Measurements from ENCODE around the gene RRM2. TPM values are rescaled to one million over a fixed set of nuclear protein-coding genes. Genes with fewer than 3 reads are reported as not detected.

The RRM2 gene
- total RNA-seq = 100 to 1,000 TPM; 571 to 604 TPM

- Mint-ChIP-seq H3K27ac (peak within 1 kb of the TSS; percentile 99), H3K4me1 (ENCODE audit: low read depth) (peaks cover 55% of the 10 kb centered on the region), H3K9me3 (ENCODE audit: insufficient read depth) (no peaks in the 10 kb centered on the region), H3K27me3 (ENCODE audit: low read depth) (no peaks in the 10 kb centered on the region), H3K4me3 (peak within 1 kb of the TSS; percentile 98), H3K36me3 (ENCODE audit: low read depth) (peaks cover 63% of the 10 kb centered on the region)
- ChIA-PET CTCF (interaction anchor here (0.6 to 10.2 kb wide), 6 partner anchors 17 to 312 kb away, joined by 3 to 139 read pairs (median 32); partner anchors contain the start of gene HPCAL1), POLR2A (interaction anchor here (0.6 to 3.1 kb wide), 6 partner anchors 10 to 699 kb away, joined by 3 to 13 read pairs (median 6); partner anchors contain the start of genes CPSF3, ITGB1BP1 and ODC1)
- ATAC-seq = peak; percentile 81
- peak; percentile 98 for DNase-seq
These were observed at the start of gene RRM2 for GRCh38 chr2:10122500-10123280. RRM2 (plus strand) TSS chr2:10122739; CDS start chr2:10122799, 60 bp downstream.

DNA sequence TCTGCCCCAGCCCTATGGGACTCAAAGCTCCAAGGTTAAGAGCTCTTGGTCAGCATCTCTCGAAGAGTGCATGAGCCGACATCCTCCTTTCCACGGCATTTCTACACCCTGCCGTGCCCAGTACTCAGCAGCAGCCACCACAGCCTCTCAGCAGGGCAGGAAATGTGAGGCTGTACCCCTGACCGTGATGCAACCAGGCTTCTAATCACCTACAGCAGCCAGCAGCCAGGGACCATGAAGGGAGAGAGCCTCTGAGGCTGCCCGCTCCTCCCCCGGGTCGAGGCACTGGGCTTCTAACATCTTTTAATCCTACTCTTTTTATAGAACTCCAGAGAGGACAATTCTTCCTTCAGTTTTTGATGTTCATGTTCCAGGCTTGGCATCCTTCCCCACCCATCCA, 48.8 kb upstream of the RRM2 start:
- Mint-ChIP-seq H3K9me3 (ENCODE audit: insufficient read depth) (no peaks in the 10 kb centered on the region), H3K27me3 (ENCODE audit: low read depth) (peaks cover 57% of the 10 kb centered on the region), H3K4me3 (no peak overlapping the region), H3K4me1 (ENCODE audit: low read depth) (peaks cover 20% of the 10 kb centered on the region), H3K27ac (no peak overlapping the region), H3K36me3 (ENCODE audit: low read depth) (no peaks in the 10 kb centered on the region)
- CTCF ChIA-PET = interaction anchor here (0.9 to 6.8 kb wide), 17 partner anchors 9 to 369 kb away, joined by 3 to 109 read pairs (median 12); partner anchors contain the start of genes RRM2 and TAF1B
- POLR2A ChIA-PET = no interaction called here
- no peak for ATAC-seq
- no peak for DNase-seq

GRCh38 chr2:10075101-10075500, 47.4 kb upstream of the RRM2 start:
- ChIA-PET CTCF (interaction anchor here (0.5 to 6.8 kb wide), 7 partner anchors 14 to 360 kb away, joined by 3 to 109 read pairs (median 41); partner anchors contain the start of gene RRM2), POLR2A (interaction anchor here (0.6 kb wide), 1 partner anchor 46 kb away, joined by 4 read pairs; no protein-coding TSS in a partner anchor)
- no peaks in the 10 kb centered on the region for H3K9me3 Mint-ChIP-seq (ENCODE audit: insufficient read depth)
- peaks cover 26% of the 10 kb centered on the region for H3K4me1 Mint-ChIP-seq (ENCODE audit: low read depth)
- no peak overlapping the region for H3K27ac Mint-ChIP-seq
- ATAC-seq = no peak
- H3K27me3 Mint-ChIP-seq (ENCODE audit: low read depth) = peaks cover 63% of the 10 kb centered on the region
- no peaks in the 10 kb centered on the region for H3K36me3 Mint-ChIP-seq (ENCODE audit: low read depth)
- H3K4me3 Mint-ChIP-seq = no peak overlapping the region
- no peak for DNase-seq

GRCh38 chr2:10075571-10076209, 46.8 kb upstream of the RRM2 start:
- Mint-ChIP-seq H3K27me3 (ENCODE audit: low read depth) (peaks cover 63% of the 10 kb centered on the region), H3K4me3 (no peak overlapping the region), H3K36me3 (ENCODE audit: low read depth) (no peaks in the 10 kb centered on the region), H3K27ac (no peak overlapping the region), H3K9me3 (ENCODE audit: insufficient read depth) (no peaks in the 10 kb centered on the region), H3K4me1 (ENCODE audit: low read depth) (peaks cover 26% of the 10 kb centered on the region)
- CTCF ChIA-PET = interaction anchor here (0.5 to 6.8 kb wide), 5 partner anchors 21 to 360 kb away, joined by 3 to 109 read pairs (median 38); no protein-coding TSS in a partner anchor
- DNase-seq = no peak
- POLR2A ChIA-PET = interaction anchor here (0.6 kb wide), 1 partner anchor 45 kb away, joined by 4 read pairs; no protein-coding TSS in a partner anchor
- no peak for ATAC-seq

DNA sequence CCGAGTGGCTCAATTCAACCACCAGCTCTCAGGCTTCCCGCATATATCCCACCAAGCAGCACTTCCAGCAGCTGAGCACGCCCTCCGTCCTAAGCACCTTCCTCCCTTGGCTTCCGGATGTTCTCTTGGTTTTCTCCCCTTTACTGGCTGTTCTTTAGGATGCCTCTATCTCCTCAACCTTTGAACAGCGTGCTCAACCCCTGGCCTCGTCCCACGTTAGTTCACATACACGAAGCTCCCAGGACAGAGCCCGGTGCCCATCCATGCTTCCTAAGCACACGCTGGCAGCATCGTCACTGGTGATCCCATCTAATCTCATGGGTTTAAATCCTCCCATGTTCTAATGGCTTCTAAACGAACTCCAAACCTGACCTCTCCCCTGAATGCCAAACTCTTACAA, 46.0 kb upstream of the RRM2 start:
- peaks cover 66% of the 10 kb centered on the region for H3K27me3 Mint-ChIP-seq (ENCODE audit: low read depth)
- no peak for DNase-seq
- H3K27ac Mint-ChIP-seq = no peak overlapping the region
- no peak for ATAC-seq
- ChIA-PET CTCF (interaction anchor here (1.0 to 6.8 kb wide), 6 partner anchors 8 to 359 kb away, joined by 3 to 109 read pairs (median 12); no protein-coding TSS in a partner anchor), POLR2A (no interaction called here)
- no peak overlapping the region for H3K4me3 Mint-ChIP-seq
- H3K36me3 Mint-ChIP-seq (ENCODE audit: low read depth) = no peaks in the 10 kb centered on the region
- peaks cover 33% of the 10 kb centered on the region for H3K4me1 Mint-ChIP-seq (ENCODE audit: low read depth)
- H3K9me3 Mint-ChIP-seq (ENCODE audit: insufficient read depth) = no peaks in the 10 kb centered on the region

DNA sequence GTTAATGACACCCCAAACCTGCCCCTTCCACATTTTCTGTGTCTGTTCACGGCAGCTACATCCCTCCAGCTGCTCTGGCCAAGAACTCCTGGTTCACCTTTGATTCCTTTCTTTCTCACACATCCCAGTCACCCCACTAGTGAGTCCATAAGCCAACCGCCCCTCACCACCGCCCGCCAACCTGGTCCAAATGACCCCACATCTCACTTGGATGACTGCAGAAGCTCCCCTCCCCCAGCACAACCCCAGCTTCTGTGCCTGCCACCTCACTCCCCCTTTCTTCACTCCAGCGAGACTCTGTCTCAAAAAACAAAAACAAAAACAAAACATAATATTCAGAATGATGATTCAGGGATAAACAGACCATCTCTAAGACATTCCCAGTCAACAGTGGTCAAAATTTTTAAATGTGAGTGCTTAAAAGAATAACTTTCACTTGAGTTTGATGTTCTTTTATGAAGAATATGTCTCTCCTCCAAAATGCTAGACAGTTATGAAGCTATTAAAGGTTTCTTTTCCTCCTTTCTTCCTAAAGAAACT, 45.5 kb upstream of the RRM2 start:
- H3K4me3 Mint-ChIP-seq = no peak overlapping the region
- no peak overlapping the region for H3K27ac Mint-ChIP-seq
- POLR2A ChIA-PET = no interaction called here
- ATAC-seq (no peak), DNase-seq (no peak)
- peaks cover 63% of the 10 kb centered on the region for H3K27me3 Mint-ChIP-seq (ENCODE audit: low read depth)
- peaks cover 36% of the 10 kb centered on the region for H3K4me1 Mint-ChIP-seq (ENCODE audit: low read depth)
- no peaks in the 10 kb centered on the region for H3K36me3 Mint-ChIP-seq (ENCODE audit: low read depth)
- CTCF ChIA-PET = interaction anchor here (1.0 to 6.8 kb wide), 5 partner anchors 9 to 358 kb away, joined by 3 to 94 read pairs (median 4); no protein-coding TSS in a partner anchor
- H3K9me3 Mint-ChIP-seq (ENCODE audit: insufficient read depth) = no peaks in the 10 kb centered on the region

GRCh38 chr2:10078001-10078400, 44.5 kb upstream of the RRM2 start:
- Mint-ChIP-seq H3K4me1 (ENCODE audit: low read depth) (peaks cover 34% of the 10 kb centered on the region), H3K4me3 (no peak overlapping the region), H3K27ac (no peak overlapping the region), H3K27me3 (ENCODE audit: low read depth) (peaks cover 63% of the 10 kb centered on the region), H3K36me3 (ENCODE audit: low read depth) (no peaks in the 10 kb centered on the region), H3K9me3 (ENCODE audit: insufficient read depth) (no peaks in the 10 kb centered on the region)
- no peak for DNase-seq
- POLR2A ChIA-PET = interaction anchor here (0.8 kb wide), 1 partner anchor 45 kb away, joined by 3 read pairs; no protein-coding TSS in a partner anchor
- ATAC-seq = no peak
- CTCF ChIA-PET = interaction anchor here (1.0 to 6.8 kb wide), 6 partner anchors 9 to 357 kb away, joined by 3 to 94 read pairs (median 11); no protein-coding TSS in a partner anchor

DNA sequence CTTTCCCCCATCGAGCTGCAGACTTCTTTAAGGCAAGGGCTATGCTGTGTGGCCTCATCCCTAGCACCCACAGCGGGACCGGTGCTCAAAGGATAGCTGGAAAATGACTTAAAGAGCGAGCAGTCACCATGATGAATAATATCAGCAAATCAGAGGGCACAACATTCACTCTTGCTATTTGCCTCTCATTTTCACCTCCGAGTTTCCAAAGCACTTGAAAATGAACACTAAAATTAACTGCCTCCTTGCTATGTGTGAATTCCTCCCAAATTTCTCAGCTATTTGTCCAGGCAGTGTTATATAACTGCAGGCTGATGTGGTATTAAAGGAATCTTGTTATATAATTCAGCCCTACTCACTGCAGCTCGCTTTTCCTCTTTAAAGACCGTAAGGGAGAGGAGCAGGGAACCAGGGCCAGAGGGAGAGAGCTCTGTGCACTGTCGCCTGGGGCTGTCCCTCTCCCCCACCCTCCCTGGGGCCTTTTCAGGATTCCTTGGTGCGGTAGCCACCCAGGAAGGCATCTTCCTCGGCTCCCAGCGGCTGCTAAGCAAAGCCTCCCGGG, 43.8 kb upstream of the RRM2 start:
- Mint-ChIP-seq H3K4me3 (peak overlapping the region; percentile 73), H3K4me1 (ENCODE audit: low read depth) (peaks cover 31% of the 10 kb centered on the region), H3K36me3 (ENCODE audit: low read depth) (no peaks in the 10 kb centered on the region), H3K9me3 (ENCODE audit: insufficient read depth) (no peaks in the 10 kb centered on the region), H3K27me3 (ENCODE audit: low read depth) (peaks cover 64% of the 10 kb centered on the region), H3K27ac (no peak overlapping the region)
- POLR2A ChIA-PET = interaction anchor here (0.6 to 2.2 kb wide), 5 partner anchors 41 to 122 kb away, joined by 3 to 8 read pairs (median 3); no protein-coding TSS in a partner anchor
- CTCF ChIA-PET = interaction anchor here (1.0 to 5.7 kb wide), 11 partner anchors 10 to 356 kb away, joined by 3 to 19 read pairs (median 4); no protein-coding TSS in a partner anchor
- DNase-seq (no peak), ATAC-seq (peak; percentile 2)

DNA sequence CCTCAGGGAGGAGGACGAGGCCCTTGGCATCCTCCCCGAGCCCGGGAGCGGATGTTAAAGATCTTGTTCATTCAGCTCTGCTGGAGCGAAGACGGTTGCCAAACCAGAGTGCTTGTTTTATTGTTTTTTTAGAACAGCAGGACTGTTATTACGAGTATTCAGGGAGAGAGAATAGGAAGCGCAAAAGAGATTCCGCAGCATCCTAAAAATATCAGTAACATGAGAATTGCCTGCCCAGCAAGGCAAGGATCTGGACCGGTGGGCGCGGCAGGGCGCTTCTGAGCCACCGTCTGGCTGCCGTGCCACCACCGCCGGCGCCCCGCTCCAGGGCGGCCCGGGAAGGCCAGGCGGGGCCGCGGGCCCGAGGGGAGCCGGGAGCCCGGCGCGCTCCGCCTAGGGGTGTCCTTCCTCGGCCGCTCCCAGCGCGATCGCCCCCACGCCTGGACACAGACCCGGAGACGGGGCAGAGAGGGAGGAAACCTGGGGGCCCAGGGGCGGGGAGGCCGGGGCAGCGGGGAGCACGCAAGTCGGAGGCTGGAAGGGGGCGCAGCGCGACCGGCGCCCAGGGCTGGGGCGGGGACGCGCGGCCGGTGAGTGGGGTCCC, 43.2 kb upstream of the RRM2 start:
- CTCF ChIA-PET = interaction anchor here (1.2 to 5.7 kb wide), 10 partner anchors 12 to 356 kb away, joined by 3 to 19 read pairs (median 4); no protein-coding TSS in a partner anchor
- H3K4me3 Mint-ChIP-seq = peak overlapping the region; percentile 73
- H3K27me3 Mint-ChIP-seq (ENCODE audit: low read depth) = peaks cover 63% of the 10 kb centered on the region
- H3K27ac Mint-ChIP-seq = no peak overlapping the region
- peaks cover 27% of the 10 kb centered on the region for H3K4me1 Mint-ChIP-seq (ENCODE audit: low read depth)
- peak; percentile 56 for ATAC-seq
- POLR2A ChIA-PET = interaction anchor here (0.6 to 2.2 kb wide), 4 partner anchors 41 to 122 kb away, joined by 3 to 8 read pairs (median 4); no protein-coding TSS in a partner anchor
- peak; percentile 37 for DNase-seq
- no peaks in the 10 kb centered on the region for H3K36me3 Mint-ChIP-seq (ENCODE audit: low read depth)
- H3K9me3 Mint-ChIP-seq (ENCODE audit: insufficient read depth) = no peaks in the 10 kb centered on the region

DNA sequence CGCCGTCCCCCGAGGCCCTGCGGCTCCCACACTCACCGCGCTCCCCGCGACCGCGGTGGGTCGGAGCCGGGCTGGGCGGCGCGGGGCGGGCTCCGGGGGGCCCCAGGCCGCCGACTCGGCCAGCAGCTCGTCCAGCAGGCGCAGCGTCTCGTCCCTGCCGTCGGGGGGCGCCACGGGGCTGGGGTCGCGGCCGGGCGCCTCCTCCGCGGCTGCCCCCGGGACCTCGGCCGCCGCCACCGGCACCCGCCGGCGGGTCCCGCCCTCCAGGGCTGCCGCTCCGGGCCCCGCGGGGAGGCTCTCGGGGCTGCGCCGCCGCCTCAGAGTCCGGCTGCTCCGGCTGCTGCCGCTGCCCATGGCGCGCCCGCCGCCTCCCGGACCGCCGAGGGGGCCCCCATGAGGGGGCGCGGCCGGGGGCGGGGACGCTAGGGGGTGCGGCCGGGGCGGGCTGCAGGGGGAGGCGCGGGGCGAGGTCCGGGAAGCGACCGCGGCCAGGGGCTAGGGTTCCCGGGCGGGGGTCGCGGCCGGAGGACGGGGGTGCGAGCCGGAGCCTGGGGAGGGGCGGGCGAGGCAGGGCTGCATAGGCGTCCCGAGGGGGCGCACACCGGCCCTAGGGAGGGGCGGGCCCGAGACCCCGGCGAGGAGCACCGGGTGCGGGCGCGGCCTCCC, 42.5 kb upstream of the RRM2 start, which contains the start of gene CYS1:
Gene CYS1 (minus strand): TSS at position 542 of the 666 bp plus-strand sequence. CDS start 188 bp downstream, at position 354.
- Mint-ChIP-seq H3K36me3 (ENCODE audit: low read depth) (no peaks in the 10 kb centered on the region), H3K4me1 (ENCODE audit: low read depth) (peaks cover 27% of the 10 kb centered on the region), H3K9me3 (ENCODE audit: insufficient read depth) (no peaks in the 10 kb centered on the region), H3K27ac (peak within 1 kb of the TSS; percentile 62), H3K4me3 (peak within 1 kb of the TSS; percentile 73), H3K27me3 (ENCODE audit: low read depth) (peaks cover 62% of the 10 kb centered on the region)
- ATAC-seq = peak; percentile 61
- POLR2A ChIA-PET = interaction anchor here (1.5 to 2.2 kb wide), 2 partner anchors 44 to 46 kb away, joined by 6 to 8 read pairs; no protein-coding TSS in a partner anchor
- CTCF ChIA-PET = interaction anchor here (1.2 to 5.7 kb wide), 8 partner anchors 11 to 355 kb away, joined by 3 to 19 read pairs (median 6); no protein-coding TSS in a partner anchor
- no peak for DNase-seq

Measured in activated CD8-positive, alpha-beta T cell treated with anti-CD3 and anti-CD28 coated beads, Interleukin-2, amount 10 ng/mL, durations not matched to agents 7 days and 5 days (primary cell).